A204.1 (cell line): ENCODE data around the gene DNAAF3.
A peak's percentile ranks its signal among the peaks of the same experiment; 100 is the strongest.

ENCODE experiments used
- FAIRE-seq: peaks from 2 replicates; lab custom pipeline; 2012; peaks lifted over from hg19 to GRCh38; lab: Jason Lieb, UNC

DNAAF3 gene

DNA sequence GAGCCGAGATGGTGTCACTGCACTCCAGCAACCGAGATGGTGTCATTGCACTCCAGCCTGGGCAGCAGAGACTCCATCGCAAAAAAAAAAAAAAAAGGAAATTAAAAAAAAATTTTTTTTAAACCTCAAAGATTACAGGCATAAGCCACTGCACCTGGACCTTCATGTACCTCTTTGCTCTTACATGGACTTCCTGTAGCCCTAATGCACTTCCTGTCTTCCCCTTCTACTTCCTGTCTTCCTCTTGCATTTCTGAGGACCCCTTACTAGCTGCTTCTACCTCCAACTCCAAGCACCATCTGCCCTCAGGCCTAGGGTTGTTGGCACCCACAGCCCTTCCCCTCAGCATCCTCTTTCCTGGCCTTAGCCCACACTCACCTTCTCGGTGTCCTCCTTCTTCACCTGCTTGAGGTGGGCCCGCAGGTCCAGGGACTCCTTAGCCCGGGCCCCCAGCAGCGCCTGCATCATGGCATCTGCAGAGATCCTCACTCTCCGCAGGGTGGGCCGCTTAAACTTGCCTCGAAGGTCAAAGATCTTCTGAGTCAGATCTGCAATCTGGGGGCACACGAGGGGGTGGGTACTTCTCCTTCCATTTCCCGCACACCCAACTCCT, 12.7 kb downstream of the DNAAF3 start:
- FAIRE-seq: no peak

DNA sequence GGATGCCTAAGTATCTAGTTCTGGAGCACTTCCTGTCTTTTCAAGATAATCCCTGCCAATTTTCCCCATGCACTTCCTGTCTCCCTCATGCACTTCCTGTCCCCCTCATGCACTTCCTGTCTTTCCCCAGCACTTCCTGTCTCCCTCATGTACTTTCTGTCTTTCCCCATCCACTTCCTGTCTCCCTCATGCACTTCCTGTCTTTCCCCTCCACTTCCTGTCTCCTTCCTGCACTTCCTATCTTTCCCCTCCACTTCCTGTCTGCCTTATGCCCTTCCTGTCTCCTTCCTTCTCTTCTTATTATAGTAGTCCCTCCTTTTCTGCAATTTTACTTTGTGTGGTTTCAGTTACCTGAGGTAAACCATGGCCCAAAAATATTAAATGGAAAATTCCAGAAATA, 14.4 kb downstream of the DNAAF3 start:
- no peak for FAIRE-seq

DNA sequence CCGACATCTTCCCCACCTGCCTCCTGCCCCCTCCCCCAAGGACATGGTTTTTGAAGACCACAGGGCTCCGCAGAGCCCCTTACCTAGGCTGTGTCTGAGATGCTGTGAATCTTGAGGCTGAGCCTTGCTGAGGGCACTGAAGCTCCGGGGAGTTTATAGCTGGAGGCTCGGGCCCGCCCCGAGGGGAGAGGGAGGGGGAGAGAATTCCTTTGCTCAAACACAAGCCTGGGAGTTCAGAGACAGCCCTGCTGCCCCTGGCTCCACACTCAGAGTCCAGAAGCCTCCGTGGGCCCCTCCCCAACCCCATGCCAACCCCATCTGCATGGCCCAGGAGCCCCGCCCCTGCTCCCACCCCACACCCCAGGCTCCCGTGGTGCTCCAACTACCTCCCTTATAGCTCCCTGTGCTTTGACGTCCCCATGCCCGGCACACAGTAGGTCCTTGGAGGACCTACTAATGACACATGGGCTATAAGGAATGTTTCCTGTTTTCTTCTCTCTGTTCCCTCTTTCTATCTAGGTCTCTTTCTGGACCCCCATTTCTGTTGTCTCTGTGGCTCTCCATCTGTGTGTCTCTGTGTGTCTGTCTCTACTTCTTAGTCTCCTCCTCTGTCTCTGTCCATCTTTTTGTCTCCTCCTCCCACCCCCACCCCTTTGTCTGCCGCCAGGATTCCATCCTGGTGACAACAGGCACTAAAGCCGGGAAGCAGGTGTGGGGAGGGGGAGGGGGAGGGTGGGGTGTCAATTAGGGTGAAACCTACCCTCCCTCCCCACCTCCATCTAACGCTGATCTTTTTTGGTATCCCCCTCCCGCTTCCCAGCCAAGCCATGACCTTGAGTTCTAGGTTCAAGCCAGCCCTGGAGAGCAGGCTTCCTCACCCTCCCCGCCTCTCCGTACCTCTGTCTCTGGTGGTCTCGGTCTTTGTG, 17.1 kb downstream of the DNAAF3 start, which contains the start of gene TNNT1:
Gene TNNT1, minus strand, starts transcription at position 129 of the 926 bp plus-strand sequence. CDS start 2,049 bp downstream, outside the sequence.
- no peak for FAIRE-seq

DNA sequence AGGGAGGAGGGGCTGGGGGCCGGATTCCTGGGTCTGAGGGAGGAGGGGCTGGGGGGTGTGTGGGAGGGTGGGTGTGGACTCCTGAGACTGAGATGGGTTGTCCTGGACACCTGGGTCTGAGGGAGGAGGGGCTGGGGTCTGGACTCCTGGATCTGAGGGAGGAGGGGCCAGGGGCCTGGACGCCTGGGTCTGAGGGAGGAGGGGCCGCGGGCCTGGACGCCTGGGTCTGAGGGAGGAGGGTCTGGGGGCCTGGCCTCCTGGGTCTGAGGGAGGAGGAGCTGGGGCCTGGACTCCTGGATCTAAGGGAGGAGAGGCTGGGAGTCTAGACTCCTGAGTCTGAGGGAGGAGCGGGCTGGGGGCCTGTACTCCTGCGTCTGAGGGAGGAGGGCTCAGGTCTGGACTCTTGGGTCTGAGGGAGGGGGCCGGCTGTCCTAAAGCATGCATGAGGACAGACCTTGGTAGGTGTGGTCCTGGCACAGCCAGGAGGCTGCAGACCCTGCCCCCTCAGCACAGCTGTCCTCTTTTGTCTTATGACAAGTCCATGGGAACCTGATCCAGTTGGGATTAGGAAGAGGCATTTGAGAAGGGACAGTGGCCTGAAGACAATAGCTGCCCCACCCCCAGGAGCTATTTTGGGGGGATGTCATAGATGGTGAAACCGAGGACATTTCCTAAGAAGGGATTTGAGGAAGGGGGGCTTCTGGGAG, 18.7 kb downstream of the DNAAF3 start:
- FAIRE-seq: no peak

DNA sequence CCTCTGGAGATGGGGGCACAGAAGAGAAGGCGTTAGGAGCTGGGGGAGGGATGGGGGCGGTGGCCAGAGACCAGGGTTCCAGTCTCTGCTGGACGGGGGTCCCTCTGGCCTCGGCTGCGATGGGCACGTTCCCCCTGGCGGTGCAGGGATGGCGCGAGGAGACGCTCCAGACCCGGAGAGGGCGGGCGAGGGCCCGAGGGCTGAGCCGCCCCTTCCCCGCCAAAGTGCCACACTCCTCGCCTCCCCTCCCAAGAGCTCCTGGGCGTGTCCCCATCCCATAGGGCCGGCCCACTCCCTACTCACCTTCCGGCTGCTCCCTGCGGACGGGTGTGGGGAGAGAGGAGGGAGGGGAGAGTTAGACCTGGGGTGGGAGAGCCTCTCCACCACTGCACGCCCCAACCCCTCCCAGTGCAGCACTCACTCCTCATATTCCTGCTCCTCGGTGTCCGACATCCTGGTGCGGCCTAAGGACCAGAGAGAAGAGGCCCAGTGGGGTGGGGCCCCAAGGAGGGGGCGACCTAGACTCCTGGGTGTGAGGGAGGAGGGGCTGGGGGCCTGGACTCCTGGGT, 19.6 kb downstream of the DNAAF3 start:
- FAIRE-seq: no peak

DNA sequence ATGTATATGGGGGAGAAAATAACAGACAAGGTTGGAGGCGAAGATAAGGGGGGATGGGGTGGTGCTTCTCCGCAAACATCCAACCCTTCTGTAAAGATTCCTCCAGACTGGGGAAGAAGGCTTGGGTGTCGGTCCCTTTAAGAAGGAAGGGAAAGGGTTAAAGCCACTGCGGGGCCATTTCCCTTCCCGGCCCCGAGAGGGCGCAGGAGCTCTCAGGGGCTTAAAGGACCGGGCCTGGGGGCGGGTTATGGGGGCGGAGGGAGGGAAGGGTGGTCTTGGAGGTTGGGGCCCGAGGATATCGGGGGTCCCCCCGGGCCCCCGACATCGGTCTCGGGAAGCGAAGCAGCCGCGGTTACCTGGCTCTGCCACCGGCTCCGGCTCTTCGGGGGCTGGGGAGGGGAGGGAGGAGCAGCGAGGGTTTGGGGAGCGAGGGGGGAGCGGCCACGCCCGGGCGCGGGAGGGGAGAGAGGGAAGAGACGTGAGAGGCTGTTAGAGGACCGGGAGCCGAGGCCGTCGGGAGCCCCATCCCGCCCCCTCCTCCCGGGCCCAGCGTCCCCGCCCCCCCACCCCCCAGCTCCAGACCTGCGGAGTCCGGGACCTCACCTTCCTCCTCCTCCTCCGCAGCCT, 20.2 kb downstream of the DNAAF3 start:
- FAIRE-seq: no peak

DNA sequence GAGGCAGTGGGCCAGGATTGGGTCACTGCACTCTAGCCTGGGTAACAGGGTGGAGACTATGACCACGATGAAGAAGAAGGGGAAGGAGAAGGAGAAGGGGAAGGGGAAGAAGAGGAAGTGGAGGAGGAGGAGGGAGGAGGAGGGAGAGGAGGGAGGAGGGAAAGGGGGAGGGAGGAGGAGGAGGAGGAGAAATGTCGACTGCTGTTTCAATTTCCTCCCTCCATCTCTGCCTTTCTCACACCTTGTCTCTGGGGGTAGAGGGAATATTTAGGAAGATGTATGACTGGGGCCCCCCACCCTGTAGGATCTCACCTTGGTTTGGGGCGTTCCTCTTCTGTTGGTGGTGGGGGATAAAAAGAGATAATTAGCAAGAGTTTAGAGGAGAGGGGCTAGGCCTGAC, 21.2 kb downstream of the DNAAF3 start:
- no peak for FAIRE-seq

DNA sequence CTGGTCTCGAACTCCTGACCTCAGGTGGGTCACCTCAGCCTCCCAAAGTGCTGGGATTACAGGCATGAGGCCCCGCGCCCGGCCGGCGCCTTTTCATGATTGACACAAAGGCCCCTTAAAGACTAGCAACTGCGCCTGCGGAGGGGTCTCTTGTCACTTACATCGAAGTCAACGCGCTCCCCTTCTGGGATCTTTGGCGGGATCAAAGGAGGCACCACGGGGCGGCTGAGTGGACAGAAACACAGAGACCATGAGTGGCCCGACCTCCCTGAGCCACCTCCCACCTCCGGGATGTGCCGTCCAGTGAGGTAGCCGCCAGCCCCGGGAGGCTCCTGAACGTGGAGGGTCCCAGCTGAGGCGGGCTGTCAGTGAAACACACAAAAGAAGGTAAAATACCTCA, 24.7 kb downstream of the DNAAF3 start:
- FAIRE-seq: no peak

DNA sequence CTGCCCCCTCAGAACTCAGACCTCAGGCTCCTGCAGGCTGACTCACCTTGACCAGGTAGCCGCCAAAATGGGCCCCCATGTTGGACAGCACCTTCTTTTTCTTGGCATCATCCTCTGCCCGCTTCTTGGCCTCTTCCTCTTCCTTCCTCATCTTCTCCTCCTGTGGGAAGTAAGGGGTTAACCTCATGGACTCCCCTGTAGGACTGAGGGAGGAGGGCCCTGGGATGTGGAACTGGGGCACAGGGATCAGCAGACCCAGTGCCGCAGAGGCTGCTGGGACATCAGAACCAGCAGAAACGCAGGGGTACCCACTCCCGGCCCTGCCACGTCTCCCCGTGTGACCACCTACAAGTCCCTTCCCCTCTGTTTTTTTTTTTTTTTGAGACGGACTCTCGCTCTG, 28.5 kb downstream of the DNAAF3 start:
- FAIRE-seq: no peak

DNA sequence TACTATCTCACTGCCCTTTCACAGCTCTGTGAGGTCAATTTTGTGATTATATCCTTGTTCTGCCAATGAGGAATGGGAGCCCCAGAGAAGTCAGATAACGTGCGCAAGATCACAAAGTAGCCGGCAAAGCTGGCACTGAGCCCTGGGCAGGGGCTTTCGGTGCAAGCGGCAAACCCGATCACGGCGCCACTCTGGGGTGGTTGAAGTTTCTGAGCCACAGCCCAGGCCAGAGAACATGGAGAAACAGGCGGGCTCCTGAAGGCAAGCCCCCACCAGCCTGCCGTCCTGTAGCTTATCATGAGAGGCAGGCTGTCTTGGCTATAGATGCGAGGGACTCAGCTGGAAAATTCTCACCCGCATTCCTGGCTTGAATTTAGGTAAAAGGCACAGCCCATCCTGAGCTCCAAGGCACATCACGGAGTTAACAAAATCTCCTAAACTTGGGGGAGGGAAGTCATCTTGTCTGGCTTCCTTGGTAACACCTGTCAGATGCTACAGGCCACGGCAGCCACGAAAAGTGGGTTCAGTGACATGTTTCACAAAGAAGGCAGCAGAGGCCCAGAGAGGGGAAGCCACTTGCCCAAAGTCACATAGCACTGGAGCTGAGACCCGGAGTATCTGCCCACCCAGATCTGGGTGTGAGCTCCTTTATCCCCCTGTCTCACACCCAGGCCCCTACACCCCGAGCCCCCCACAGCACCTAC, 29.9 kb downstream of the DNAAF3 start:
- FAIRE-seq: no peak

DNA sequence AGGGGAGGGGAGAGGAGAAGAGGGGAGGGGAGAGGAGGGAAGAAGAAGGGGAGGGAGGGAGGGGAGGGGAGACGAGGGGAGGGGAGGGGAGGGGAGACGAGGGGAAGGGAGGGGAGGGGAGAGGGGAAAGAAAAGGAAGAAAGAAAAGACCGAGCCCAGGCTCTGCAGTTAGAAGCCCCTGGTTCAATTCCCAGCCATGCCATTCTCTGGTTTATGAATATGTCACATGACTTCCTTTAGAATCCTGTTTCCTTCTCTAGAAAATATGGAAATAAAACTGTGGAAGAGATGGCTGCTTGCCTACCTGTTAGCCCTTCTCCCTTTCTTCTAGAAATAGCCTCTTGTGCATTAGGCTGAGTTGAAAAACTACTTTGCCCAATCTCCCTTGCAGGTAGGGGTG, 31.7 kb downstream of the DNAAF3 start:
- no peak for FAIRE-seq

DNA sequence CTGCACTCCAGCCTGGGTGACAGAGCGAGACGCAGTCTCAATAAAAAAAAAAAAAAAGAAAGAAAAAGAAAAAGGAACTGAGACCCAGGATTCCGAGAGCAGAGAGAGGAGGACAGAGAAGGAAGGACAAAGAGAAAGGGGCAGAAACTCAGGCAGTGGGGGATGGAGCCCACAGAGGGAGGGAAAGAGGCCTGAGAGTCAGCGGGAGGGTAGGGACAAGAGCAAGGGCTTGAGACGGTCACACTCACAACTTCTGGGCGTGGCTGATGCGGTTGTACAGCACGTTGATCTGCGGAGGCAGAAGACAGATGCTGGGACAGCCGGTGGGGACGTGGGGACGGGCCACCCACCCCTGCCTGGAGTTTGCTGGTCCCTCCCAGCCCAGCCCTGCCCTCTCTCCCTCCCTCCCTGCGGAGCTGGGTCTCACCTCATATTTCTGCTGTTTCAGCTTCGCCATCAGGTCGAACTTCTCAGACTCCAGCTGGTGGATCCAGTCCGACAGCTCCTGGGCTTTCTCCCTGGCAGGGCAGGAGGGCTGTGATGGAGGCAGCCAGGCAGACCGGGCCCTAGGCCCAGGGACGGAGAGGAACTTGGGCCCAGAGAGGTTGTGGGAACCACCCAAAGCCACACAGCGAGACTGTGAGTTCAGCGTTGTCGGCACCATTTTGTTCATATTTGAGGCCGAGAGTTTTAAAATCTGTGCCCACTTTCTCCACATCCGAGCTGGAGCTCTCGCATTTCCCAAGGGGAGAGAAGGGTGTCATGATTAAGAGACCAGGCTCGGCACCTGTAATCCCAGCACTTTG, 32.6 kb downstream of the DNAAF3 start:
- no peak for FAIRE-seq

DNA sequence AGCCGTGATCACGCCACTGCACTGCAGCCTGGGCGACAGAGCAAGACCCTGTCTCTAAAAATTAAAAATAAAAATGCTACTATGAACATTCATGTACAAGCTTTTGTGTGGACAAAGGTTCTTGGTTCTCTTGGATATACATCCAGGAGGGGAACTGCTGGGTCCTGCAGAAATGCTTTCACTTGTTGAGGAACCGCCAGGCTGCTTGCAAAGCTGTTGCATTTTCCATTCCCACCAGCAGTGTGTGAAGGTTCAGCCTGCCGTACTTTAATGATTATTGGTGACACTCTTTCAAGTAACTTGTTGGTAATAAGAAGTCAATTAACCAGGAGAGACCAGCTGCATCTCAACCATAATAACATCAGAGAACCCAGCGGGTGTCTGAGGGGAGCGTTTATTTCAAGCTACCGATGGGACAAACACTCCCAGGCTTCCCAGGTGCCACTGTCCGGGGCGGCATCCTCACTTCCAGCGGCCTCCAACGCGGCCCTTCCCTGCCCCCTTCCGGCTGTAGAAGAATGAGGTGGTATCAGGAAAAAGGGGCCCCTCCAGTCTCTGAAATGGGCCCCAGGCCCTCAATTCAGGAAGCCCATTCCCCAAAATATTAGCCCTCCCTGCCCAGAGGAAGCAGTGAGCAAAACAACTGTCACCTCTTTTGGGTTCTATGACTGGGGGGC, 33.8 kb downstream of the DNAAF3 start:
- no peak for FAIRE-seq

DNA sequence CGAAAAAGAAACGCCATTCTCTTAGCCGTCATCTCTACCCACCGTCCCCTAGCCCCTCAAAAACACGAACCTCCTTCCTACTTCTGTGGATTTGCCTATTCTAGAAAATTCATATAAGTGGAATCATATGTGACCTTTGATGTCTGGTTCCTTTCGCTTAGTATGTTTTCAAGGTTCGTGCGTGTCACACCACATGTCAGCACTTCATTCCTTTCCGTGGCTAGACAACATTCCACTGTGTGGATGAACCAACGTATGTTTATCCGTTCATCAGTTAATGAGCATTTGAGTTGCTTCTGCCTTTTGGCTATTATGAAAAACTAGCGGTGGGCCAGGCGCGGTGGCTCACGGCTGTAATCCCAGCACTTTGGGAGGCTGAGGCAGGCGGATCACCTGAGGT, 35.0 kb downstream of the DNAAF3 start:
- no peak for FAIRE-seq

DNA sequence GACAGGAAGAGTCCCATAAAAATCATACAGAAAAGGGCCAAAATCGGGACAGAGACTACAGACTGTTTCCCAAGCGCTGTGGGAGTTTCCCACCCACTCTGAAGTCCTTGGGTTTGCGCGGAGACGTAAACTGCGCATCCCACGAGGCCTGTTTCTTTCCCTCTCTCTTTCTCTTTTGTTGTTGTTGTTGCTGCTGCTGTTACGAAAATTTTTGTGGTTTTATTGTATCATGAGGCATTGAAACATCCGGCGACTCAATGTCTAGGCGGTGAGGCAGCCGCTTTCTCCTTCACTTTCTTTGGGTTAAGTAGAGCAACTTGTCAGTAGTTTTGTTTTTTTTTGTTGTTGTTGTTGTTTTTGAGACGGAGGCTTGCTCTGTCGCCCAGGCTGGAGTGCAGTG, 47.4 kb downstream of the DNAAF3 start:
- FAIRE-seq: no peak

DNA sequence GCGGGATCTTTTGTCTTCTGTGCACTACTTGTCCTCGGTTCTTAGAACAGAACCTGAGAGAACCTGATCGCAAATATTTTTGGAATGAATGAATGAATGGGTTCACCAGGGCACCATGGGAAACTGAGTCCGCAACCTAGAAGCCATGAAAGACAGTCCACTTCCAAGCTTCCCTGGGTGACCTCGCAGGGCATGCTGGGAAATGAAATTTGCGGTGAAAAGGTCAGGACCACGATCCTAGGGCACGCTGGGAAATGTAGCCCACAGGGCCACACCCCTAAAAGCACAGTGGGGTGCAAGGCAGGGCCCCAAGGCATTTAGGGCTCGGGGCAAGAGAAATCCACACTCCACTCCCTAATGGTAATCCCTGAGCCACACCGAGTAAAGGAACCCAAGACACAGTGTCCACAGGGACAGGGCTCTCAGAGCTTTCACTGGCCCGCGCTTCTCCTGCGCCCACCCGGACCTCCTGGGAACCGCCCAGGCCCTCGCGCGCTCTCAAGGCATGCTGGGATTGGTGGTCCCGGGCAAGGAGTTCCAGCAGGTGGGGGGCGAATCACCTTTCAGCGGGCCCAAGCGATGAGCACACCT, 47.9 kb downstream of the DNAAF3 start:
- no peak for FAIRE-seq

DNA sequence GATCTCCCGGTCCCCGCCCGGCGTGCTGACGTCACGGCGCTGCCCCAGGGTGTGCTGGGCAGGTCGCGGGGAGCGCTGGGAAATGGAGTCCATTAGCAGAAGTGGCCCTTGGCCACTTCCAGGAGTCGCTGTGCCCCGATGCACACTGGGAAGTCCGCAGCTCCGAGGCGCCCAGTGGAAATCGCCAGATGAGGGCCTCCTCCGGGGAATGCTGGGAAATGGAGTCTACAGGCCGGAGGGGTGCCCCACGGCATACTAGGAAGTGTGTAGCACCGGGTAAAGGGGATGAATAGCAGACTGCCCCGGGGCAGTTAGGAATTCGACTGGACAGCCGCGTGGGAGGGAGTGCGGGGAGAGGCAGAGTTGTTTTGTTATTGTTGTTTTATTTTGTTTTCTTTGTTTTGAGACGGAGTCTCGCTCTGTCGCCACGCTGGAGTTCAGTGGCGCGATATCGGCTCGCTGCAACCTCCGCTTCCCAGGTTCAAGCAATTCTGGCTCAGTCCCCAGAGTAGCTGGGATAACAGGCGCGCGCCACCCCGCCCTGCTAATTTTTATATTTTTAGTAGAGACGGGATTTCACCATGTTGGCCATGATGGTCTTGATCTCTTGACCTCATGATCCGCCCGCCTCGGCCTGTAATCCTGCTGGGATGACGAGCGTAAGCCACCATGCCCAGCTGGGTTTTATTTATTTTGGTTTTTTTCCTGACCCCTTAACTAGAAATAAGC, 48.6 kb downstream of the DNAAF3 start:
- peak; percentile 91 for FAIRE-seq

DNA sequence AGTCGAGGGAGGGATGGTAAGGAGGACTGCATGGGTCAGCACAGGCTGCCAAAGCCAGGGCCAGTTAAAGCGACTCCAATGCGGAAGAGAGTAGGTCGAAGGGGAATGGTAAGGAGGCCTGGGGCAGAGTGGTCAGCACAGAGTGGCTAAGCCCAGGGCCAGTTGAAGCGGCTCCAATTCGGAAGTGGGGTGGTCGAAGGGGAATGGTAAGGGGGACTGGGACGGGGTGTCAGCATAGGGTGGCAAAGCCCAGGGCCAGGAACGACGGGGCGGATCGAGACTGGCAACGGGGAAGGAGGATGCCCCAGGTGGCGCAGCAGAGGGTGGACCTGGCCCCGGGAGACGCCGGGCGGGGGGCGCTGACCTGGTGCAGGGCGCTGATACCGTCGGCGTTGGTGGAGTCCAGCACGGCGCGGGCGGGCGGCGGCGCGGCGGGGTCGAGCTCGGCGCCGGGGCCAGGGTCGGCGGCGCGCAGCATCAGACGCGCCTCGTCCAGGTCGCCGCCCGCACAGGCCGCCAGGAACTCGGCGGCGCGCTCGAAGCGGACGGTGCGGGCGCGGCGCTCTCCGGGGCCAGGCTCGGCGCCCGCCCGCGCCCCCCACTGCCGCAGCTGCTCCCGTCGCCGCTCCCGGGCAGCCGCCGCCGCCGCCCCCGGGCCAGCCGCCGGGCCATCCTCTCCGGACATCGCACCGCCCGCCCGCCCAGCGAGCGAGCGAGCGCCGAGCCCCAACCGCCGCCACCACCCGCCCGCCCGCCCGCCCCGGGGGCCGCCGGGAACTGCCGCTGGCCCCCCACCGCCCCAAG, 49.4 kb downstream of the DNAAF3 start, which contains the start of gene PPP1R12C:
Gene PPP1R12C, minus strand, starts transcription at position 779 of the 804 bp plus-strand sequence. Its CDS starts 94 bp downstream, at position 685.
- FAIRE-seq: no peak
